NCI-H748 (cell line): Measurements from ENCODE around the gene ESR1.
"Not testable (repeated sequence)": the region's sequence is repeated elsewhere in the genome, so short reads cannot be mapped to it uniquely, and the experiment has no call there.

Source experiments
- DNase-seq: peaks from one replicate; lab custom pipeline; 2025; ENCODE audit not compliant: unreplicated experiment; lab: John Stamatoyannopoulos, UW

The ESR1 gene

DNA sequence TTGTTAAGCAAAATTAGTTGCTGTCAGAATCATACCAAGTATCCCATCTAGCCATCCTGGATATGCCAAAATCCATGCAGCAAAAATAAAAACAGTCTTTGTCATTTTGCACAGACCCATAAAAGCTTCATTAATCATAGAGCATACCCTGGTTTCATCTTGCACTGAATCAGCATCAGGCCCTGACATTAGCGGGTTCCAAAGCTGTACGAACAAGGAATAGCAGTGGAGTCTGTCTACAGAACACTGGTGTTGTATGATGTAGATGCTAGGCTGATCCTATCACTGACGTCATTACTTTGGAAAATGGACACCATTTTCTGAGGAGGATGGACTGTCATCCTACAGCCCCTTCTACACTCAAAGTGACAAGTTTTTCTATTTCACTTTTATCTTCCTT is 315.6 kb downstream of the ESR1 start:
- no peak for DNase-seq

DNA sequence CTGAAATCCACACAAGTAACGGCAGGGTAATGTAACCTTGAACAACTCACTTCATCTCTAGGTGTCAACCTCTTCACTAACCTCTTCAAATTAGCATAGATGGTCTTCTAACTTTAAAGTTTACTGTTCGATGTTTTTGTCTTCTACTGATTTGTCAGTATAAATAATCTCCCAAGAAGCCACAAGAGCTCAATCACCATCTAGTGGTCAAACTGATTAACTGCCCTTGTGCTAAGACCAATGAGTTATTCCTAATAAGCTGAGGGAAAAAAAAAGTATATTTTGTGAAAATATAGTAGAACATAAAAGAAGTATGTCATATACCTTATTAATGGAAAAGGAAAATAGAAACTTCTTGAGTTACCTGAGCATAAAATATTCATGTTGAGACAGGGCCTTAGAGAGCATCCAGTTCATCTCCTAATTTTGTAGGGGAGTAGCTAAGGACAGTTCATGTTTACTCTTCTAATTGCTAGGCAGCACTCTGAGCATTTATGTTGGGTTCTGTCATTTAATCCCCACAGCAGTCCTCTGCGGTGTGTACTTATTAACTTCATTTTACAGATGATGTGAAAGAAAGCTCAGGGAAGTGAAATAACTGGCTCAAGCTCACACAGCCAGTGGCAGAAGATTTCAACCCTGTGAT is 317.1 kb downstream of the ESR1 start:
- DNase-seq = peak; percentile 70

DNA sequence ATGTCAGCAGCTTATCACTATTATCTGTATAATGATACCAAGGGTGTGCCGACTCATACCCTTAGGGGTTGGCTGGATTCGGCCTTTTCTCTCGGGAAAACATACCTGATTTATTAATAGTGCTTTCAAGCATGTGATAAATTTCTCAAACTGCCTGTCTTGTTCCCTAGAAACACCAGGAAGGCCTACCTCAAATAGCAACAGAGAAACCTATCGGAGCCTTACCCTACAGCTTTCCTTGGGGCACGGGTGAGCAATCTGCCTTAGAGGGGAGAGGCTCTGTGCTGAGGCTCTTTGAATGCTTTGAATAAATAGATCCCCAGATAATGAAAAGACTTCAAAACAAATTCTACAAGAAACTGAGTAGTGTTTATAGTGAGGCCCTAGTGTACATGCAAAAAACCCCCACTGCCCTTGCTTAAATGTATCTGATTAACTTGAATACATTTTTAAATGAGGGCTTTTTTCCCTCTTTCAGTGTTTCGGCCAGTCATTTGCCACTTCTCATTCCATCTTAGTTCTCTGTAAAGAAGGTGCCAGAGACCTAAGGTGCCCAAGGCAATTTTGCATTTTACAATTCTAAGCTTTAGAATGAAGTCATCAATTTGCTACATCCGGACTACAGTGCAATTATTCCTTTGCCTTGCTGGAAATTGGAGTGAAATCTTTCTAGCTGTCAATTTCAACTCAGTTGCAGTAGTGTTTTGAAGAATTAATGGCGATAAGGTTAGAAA is 320.1 kb downstream of the ESR1 start:
- no peak for DNase-seq

DNA sequence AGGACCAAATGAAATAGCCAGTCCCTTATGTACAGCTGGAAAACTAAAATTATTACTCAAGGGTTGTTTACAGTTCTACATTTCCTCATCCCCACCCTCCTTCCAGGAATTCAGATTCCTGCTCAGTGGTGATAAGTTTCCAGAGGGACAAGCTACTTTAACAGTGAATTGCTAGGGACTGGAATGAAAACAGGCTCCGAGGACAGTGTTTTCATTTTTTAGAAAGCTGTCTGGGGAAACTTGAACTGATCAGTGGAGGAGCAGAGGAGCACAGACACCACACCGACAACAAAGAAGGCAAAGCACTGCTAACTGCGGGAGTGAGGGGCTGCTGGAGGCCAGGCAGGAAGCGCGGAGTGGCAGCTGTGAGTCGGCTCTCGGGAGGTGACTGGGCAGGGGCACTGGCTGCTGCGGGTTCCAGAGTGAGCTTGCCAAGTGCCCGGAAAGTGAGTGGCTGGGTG is 322.2 kb downstream of the ESR1 start:
- DNase-seq = no peak

DNA sequence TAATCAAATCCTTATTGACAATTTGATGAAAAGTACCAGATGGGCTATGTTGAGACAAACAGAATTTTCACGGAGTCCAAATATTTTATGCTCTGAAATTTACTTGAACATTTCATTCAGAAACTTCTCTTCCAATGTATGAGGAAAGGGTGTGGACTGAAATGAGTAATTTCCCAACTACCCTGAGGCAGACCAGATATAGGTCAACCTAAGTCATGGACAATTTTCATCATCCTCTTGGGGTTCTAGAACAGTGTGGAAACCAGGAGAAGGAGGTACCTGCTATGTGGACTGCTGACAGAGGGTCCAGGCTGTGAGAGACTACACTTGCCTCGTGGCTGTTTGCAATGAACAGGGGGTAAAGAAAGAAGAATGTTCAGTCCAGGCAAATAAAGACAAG is 323.0 kb downstream of the ESR1 start:
- DNase-seq = no peak

DNA sequence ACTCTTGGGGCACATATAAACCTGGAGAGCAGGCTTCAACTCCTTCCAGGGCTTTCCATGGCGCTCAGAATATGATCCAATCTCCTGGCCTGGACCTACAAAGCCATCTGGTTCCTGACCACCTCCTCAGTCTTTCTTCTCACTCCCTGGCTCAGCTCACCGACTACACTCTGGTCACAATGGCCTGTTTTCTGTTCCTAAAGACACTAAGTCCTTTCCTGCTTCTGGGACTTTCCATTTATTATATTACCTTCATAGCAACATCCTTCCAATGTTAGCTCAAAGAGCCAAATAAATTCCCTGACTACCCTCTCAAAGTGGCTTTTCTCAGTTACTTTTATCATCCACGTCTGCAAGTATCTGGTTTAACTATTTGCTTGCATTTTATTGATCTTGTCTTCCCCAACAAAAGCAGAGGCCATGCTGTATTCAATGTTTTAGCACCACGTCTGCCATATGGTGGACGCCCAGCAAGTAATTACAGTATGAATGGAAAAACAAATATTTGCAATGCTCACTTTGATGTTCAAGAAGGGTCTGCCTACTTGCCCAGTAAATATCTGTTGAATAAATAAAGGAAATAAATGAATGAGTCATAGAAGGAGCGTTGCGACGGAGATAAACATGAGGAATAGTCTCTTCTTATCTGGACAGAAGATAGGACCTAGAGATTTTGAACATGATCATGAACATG is 328.4 kb downstream of the ESR1 start:
- peak; percentile 89 for DNase-seq

DNA sequence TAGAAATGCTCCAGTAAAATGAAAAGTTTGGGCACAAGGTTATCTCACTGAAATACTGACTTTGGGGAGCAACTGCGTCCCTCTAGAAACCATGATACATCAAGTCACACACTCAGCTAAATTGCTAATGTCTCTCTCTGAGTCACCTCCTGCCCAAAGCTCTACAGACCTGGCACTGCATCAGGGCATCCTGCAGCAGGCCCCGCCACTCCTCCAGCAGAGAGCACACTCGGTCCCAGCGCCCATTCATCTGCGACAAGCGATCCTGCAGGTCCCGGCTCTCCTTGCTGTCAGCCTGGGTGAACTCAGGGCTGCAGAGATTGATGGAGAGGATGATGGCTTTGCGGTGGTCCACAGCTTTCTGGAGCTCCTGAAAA is 329.0 kb downstream of the ESR1 start:
- DNase-seq = peak; percentile 80

DNA sequence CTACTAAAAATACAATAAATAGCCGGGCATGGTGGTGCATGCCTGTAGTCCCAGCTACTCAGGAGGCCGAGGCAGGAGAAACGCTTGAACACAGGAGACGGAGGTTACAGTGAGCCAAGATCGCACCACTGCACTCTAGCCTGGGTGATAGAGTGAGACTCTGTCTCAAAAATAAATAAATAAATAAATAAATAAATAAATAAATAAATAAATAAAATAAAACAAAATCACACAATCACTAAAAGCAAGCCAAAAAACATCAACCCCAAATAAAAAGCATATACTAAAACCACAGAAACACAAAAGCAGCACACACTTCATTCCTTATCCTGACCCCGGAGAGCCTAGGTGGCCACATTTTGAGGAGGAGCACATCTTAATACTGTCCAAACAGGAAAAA is 330.9 kb downstream of the ESR1 start:
- DNase-seq = not testable (repeated sequence)

DNA sequence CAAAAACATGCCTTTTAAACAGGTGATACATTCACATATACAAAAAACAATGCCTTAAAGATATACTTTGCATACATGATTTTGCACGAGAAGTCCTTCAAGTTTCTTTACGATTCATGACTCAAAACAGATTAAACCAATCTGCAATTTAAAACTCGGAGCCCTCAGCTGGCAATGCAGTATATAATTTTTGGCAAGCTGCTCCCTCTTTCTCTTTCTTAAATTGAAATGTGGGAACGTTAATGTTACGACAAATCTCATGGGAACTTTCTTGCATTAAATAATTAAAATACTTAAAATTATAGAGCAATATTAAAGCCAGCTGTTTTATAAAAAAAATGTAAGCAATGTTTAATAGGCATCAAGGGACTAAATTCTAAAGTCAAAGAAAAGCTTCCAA is 334.6 kb downstream of the ESR1 start:
- no peak for DNase-seq

DNA sequence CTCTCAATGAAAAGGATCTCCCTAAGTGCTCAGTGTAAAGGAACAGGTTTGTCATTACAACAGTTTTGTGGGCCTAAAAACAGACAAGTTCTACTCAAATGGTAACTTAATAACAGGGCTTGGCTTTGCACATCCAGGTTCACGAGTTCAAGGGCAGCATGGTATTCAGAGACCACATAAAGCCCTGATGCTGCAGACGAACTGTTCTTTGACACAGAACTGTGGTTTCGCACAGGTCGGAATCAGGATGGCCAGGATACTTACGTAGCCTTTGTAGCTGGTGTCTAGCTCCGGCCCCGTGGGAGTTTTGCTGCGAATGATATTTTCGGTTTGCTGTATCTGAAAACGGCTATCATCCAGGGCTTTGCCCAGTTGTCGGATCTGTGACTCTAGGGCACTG is 335.9 kb downstream of the ESR1 start:
- no peak for DNase-seq

DNA sequence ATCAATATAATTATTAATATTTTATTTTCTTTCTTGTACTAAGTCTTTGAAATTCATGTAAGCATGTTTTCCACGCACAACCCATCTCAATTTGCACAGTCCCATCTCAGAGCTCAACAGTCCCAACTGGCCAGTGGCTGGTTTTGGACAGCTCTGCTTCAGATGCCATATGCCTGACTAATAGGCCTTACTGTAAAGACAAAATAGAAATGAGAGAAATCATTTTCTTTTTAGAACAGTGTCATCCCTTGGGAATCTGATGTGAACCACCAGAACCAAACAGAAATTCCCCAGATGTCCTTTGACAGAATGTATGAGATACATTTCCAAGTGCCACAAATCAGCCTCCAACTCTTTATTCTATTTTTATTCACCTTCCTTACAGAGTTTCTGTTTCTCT is 338.9 kb downstream of the ESR1 start:
- no peak for DNase-seq

DNA sequence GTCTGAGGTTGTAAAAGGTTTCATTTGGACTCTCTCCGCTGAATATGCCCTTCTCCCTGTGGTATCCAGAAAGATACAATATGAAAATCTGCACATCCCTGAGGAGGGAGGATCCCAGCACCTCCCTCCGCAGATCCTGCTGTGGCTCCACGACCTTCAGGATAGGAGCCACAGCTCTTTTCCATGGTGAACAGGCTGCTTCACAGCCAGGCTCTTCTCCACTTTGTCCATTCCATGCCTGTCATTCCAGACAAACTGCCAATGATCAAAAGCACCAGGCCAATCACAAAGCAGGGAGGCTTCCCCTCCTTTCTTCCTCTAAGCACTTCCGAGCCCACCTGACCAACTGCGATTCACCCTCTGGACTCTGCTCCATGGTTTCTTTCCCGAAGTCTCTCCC is 339.8 kb downstream of the ESR1 start:
- DNase-seq = no peak

DNA sequence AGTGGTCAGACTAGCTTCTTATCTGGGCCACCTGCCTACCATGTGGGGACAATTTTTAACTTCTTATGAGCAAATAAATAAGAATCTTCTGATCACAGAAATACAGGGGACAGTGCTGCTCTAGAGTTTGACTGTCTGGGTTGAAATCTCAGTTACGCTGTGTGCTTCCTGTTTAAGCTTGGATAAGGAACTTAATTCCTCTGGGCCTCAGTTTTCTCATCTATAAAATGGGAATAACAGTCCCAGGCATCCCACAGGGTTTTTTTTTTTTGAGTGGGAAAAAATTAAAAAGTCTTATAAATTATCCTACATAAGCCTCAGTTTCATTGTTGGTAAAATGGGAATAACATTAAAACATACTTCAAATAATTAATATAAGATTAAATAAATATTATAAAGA is 340.9 kb downstream of the ESR1 start:
- DNase-seq = no peak

DNA sequence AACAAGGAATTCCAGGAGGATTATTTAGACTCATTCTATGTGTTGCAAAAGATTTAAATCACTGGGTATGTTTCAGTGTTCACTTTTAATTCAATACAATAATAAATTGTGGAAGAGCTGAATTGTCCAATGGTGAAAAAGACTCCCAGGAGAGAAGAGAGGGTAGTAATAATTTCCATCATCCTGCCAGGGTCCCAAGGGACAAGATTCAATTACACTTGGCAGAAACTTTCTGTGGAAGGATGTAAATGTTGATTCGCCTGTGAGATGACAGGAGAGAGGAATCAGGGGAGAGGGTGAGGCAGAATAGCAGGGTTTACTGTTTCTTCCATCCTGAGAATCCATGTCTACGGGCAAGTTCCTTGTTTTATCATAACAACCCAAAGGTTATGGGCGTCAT is 342.7 kb downstream of the ESR1 start:
- DNase-seq = no peak

DNA sequence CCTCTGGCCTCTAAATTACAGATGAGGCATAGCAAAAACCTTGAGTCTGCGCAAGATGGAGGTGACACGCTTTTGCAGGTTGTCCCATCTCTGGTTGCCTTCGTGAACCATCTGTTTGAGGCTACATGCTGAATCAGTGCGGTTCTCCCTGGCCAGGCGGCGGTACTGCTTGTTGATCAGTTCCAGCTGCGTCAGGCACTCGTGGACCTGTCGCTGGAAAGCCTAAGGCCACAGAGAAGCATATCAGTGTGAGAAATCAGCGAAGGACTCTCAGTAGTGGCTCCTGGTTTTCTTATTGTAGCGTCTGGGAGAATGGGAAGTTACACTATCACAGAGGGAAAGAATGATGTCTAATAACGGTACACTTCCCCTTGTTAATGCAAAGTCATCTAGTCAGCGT is 344.4 kb downstream of the ESR1 start:
- no peak for DNase-seq

DNA sequence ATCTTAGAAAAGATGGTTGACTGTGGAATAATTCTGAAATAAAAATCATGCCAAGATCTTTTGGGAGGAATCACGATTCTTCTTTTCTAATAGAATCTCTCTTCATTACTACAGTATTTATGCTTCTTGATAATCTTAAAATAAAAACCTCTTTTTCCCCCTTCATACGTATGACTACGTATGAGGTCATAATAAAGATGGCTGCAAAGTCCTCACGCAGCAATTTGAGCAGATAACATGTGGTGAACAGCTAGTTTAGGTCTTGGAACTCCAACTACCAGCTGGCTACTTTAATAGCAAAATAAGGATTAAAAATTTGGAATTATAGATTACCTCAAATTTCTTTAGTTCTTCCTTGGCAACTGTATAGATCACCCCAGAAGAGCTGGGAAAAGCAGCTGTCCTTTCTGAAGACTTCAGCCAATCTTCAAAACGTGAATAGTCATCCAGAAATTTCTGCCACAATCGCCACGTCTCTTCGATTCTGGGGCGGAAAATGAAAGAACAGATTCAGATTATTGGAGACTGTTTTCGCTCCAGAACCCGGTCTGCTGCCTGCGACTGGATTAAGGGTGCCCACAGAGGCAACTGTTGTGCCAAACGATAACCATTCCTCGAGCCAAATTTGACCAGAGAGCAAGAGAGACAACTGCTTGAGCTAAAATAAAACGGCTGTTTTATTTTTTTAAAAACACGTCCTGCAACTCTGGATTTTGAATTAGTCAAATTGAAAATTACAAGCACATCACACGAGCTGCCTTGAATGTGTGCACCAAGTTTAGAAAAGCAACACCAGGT is 347.3 kb downstream of the ESR1 start:
- DNase-seq = no peak

DNA sequence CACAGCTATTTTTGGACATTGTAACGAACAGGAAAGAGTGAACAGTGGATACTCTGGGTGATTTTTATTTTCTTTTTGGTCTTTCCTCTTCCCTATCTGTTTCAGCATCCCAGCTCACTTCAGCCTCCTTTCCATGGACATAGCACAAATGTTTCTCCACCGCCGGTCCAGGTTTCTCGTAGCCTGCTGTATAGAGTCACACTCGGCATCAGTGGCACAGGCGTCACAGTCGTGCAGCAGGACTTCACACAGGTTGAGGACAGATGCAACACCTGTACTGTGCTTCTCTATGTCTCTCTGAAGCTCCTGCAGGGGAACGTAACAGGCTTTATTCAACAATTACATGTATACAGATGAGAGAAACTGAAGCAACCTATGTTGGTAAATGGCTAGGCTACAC is 348.3 kb downstream of the ESR1 start:
- no peak for DNase-seq

DNA sequence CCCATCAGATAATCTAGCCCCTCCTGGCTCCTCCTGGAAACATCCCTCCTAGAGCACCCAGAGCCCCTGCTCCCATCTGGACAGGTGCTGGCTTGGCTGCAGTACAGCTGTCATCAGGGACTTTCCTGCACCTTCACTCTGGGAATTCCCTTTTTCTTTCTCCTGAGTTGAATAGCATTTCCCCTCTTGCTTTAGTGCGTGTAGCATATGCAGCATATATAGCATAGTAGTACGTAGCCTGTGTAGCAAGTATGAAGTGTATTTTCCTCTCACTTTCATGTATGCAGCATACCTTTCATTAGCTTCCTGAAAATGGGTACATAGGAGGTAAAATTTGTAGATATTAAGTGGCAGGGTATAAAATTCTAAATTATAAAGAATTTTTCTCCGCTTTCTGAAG is 352.9 kb downstream of the ESR1 start:
- no peak for DNase-seq

DNA sequence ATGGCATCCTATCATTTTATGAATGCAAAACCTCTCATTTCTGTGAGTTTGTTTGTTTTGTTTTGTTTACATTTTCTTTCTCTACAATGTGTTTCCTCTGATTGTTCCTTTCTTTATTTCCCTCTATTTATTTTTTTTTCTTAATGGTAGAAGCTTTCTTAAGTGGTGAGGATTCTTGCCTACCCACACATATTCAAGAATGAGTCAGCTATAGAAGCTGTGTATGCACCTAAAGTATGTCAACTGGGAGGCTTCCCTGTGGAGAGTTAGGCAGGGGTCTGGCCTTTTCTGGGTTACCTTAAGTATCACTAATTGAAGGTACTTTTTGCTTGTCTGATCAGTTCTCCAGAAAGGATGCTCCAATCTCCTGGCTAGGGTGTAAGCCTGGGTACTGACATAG is 354.0 kb downstream of the ESR1 start:
- no peak for DNase-seq

DNA sequence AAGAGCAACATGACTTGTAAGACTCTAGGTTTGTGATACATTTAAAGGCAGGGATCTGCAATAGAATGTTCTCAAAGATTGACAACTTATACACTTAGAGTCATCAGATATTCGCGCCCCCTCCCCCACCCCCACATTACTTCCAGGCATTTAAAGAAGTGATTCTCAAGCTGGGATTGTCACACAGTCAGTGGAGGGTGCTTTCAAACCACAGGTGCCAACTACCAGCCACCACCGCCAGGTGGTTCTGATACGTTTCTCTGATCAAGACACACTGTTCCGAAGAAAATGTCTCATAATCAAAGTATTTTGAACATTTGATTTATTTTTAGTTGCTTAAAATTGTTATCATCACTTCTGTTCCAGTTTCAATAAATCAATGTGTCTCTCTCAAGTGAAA is 357.5 kb downstream of the ESR1 start:
- DNase-seq = no peak

DNA sequence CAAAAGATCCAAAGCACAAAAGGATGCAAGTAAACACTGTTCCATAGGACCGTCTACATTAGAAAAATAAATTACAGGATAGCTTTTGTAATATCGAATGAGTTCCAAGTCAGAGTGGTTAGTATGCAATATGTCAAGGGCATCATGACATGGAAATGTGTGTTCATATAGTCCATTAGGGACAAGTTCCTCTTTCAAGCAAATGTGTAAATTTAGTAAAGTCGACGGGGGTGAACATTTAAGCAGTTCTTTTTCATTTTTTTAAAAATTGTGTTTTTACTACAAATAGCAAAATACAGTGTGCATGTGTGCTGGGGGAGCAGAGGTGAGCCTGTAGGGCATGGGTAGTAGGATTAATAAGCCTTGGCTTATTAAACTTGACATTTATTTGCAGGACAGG is 359.0 kb downstream of the ESR1 start:
- no peak for DNase-seq

DNA sequence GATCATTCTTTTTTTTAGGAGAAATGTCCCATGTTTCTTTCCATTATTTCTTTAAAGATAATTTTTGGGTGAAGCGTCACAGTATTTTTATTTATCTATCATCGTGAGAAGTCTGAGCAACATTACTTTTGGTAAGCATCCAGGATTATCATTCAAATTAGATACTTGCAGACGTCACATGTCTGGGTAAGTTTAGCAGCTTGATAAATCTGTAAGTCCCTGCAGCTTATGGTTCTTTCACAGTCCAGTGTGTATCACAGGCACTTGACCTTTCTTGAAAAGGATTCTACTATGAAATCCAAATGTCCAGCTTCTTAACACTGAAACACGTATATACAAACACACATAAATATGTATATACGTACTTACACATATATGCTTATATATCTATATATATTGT is 359.4 kb downstream of the ESR1 start:
- no peak for DNase-seq
